A673 (cell line): ENCODE measurements around the gene EHD4. TPM values are rescaled to one million over a fixed set of nuclear protein-coding genes. Genes with fewer than 3 reads are reported as not detected.

ENCODE experiments used
- BruUV-seq: library from RNA; stranded (reverse); fragments of 400-500 nt; replicated peaks from 2 replicates; lab custom pipeline; 2021; lab: Mats Ljungman, UMichigan
- CTCF ChIA-PET: fragments of 300-600 bp; sonication (Branson Sonifier 250); formaldehyde crosslinking; loops from one replicate; lab custom pipeline; 2022; ENCODE audit warnings: antibody characterized with exemption; lab: Charles Lee
- POLR2A ChIA-PET: fragments of 300-600 bp; sonication (Branson Sonifier 250); formaldehyde crosslinking; loops from one replicate; lab custom pipeline; 2022; ENCODE audit warnings: antibody characterized with exemption; ENCODE audit not compliant: low non-redundant PET; lab: Charles Lee
- DNase-seq: peaks from one replicate; pipeline ENCODE4 v3.0.0-alpha.2; 2015; ENCODE audit warnings: low spot score
- H3K27ac ChIP-seq: fragments of 200-600 bp; sonication (generic); 2 replicates; pipeline ENCODE4 v1.5.1; 2016; ENCODE audit warnings: mixed run types, low read depth, mild to moderate bottlenecking, mixed read lengths, antibody characterized with exemption, low read length; ENCODE audit not compliant: poor library complexity, severe bottlenecking
- H3K27me3 ChIP-seq: fragments of 200-600 bp; sonication (generic); replicated peaks from 2 replicates; pipeline ENCODE4 v1.6.1; 2017; ENCODE audit warnings: mixed run types, low read depth, mild to moderate bottlenecking, mixed read lengths, antibody characterized with exemption, low read length; ENCODE audit not compliant: insufficient read depth, poor library complexity
- H3K36me3 ChIP-seq: fragments of 200-600 bp; sonication (generic); 2 replicates; pipeline ENCODE4 v1.6.1; 2016; ENCODE audit warnings: mixed run types, mild to moderate bottlenecking, mixed read lengths, antibody characterized with exemption, low read length; ENCODE audit not compliant: insufficient read depth, poor library complexity, severe bottlenecking
- H3K4me1 ChIP-seq: fragments of 200-600 bp; sonication (generic); 2 replicates; pipeline ENCODE4 v1.6.1; 2017; ENCODE audit warnings: mixed run types, mild to moderate bottlenecking, mixed read lengths, antibody characterized with exemption, low read length; ENCODE audit not compliant: insufficient read depth, poor library complexity, severe bottlenecking
- H3K4me3 ChIP-seq: fragments of 200-600 bp; sonication (generic); 2 replicates; pipeline ENCODE4 v1.5.1; 2016; ENCODE audit warnings: low read depth, mixed run types, mild to moderate bottlenecking, mixed read lengths, low read length; ENCODE audit not compliant: poor library complexity, severe bottlenecking
- H3K9me3 ChIP-seq: fragments of 200-600 bp; sonication (generic); 2 replicates; pipeline ENCODE4 v1.6.1; 2016; ENCODE audit warnings: mixed run types, low read depth, mild to moderate bottlenecking, mixed read lengths, antibody characterized with exemption, low read length; ENCODE audit not compliant: poor library complexity, severe bottlenecking
- EZH2 ChIP-seq: fragments of 200-600 bp; sonication (generic); IDR thresholded peaks from 2 replicates; pipeline ENCODE4 v1.6.1; 2017; ENCODE audit warnings: borderline replicate concordance, low read depth, mild to moderate bottlenecking, mixed read lengths, antibody characterized with exemption, low read length; ENCODE audit not compliant: poor library complexity, severe bottlenecking
- intact Hi-C: fragments of 100-400 bp; cut with micrococcal nuclease; formaldehyde crosslinking; loops from one replicate; pipeline ENCODE4 v1.10.0; 2022; ENCODE audit not compliant: unreplicated experiment
- total RNA-seq: library from RNA; stranded (reverse); gene quantifications from 2 replicates; pipeline ENCODE4 v1.2.3, GENCODE V29; 2021
- TF ChIP-seq, protein P1 (sequence below): fragments of 300-800, 200-600 bp; sonication (generic); conservative IDR thresholded peaks from 2 replicates; pipeline ENCODE4 v1.5.1; 2017; ENCODE audit warnings: low read depth, mild to moderate bottlenecking, antibody characterized with exemption, low read length, moderate library complexity, mixed read lengths

The EHD4 gene
- total RNA-seq, 1 experiment from 2014 or later = 29.4 TPM

DNA sequence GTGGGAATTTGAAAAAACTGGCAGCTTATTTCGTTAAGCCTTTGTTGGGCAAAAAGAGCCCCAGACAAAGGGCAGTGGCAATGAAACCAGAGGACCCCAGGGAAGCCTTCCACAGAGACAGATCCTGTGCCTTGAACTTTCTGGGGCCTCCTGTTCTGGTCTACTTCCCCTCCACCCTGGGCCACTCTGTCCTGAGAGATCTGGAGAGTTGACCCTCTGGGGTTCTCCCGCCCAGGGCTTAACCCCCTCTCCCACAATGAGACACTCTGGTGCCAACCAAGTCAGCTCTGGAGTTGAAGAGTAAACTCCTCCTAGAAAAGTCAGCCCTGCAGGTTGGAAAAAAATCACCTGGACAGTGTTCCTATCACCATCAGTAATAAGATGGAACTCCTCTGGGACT lies 20.8 kb downstream of the EHD4 start:
- TF ChIP-seq, protein P1, sequence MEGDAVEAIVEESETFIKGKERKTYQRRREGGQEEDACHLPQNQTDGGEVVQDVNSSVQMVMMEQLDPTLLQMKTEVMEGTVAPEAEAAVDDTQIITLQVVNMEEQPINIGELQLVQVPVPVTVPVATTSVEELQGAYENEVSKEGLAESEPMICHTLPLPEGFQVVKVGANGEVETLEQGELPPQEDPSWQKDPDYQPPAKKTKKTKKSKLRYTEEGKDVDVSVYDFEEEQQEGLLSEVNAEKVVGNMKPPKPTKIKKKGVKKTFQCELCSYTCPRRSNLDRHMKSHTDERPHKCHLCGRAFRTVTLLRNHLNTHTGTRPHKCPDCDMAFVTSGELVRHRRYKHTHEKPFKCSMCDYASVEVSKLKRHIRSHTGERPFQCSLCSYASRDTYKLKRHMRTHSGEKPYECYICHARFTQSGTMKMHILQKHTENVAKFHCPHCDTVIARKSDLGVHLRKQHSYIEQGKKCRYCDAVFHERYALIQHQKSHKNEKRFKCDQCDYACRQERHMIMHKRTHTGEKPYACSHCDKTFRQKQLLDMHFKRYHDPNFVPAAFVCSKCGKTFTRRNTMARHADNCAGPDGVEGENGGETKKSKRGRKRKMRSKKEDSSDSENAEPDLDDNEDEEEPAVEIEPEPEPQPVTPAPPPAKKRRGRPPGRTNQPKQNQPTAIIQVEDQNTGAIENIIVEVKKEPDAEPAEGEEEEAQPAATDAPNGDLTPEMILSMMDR = no peak
- H3K36me3 ChIP-seq = no peaks in the 10 kb centered on the region
- intact Hi-C loops = no loop called here
- H3K4me3 ChIP-seq = no peak overlapping the region
- no peaks in the 10 kb centered on the region for H3K9me3 ChIP-seq
- H3K27ac ChIP-seq = no peak overlapping the region
- ChIA-PET CTCF (no interaction called here), POLR2A (no interaction called here)
- no TSS peak for BruUV-seq
- no peaks in the 10 kb centered on the region for H3K4me1 ChIP-seq
- no peak for DNase-seq
- no peaks in the 10 kb centered on the region for H3K27me3 ChIP-seq

GRCh38 chr15:41950489-41950888 lies 21.9 kb downstream of the EHD4 start:
- TF ChIP-seq, protein P1 = no peak
- TF ChIP-seq EZH2 = no peak
- Histone ChIP-seq H3K27me3 (no peaks in the 10 kb centered on the region), H3K36me3 (no peaks in the 10 kb centered on the region), H3K4me3 (no peak overlapping the region), H3K9me3 (no peaks in the 10 kb centered on the region), H3K4me1 (no peaks in the 10 kb centered on the region), H3K27ac (no peak overlapping the region)
- ChIA-PET CTCF (no interaction called here), POLR2A (interaction anchor here (0.5 kb wide), 1 partner anchor 20 kb away, joined by 3 read pairs; no protein-coding TSS in a partner anchor)
- BruUV-seq = no TSS peak
- no peak for DNase-seq
- intact Hi-C loops = no loop called here

GRCh38 chr15:41950127-41950483 lies 22.3 kb downstream of the EHD4 start:
- no TSS peak for BruUV-seq
- DNase-seq = no peak
- ChIA-PET POLR2A (interaction anchor here (0.7 kb wide), 1 partner anchor 430 kb away, joined by 3 read pairs; no protein-coding TSS in a partner anchor), CTCF (no interaction called here)
- Histone ChIP-seq H3K4me3 (no peak overlapping the region), H3K27ac (no peak overlapping the region), H3K27me3 (no peaks in the 10 kb centered on the region), H3K9me3 (no peaks in the 10 kb centered on the region), H3K4me1 (no peaks in the 10 kb centered on the region), H3K36me3 (no peaks in the 10 kb centered on the region)
- TF ChIP-seq EZH2 = no peak
- TF ChIP-seq, protein P1 = no peak
- intact Hi-C loops = no loop called here
